ENCODE results near the gene MEIOSIN. TPM values are rescaled to one million over a fixed set of nuclear protein-coding genes. Genes with fewer than 3 reads are reported as not detected.

The MEIOSIN gene
- total and polyA plus RNA-seq, 4 donors = not detected

DNA sequence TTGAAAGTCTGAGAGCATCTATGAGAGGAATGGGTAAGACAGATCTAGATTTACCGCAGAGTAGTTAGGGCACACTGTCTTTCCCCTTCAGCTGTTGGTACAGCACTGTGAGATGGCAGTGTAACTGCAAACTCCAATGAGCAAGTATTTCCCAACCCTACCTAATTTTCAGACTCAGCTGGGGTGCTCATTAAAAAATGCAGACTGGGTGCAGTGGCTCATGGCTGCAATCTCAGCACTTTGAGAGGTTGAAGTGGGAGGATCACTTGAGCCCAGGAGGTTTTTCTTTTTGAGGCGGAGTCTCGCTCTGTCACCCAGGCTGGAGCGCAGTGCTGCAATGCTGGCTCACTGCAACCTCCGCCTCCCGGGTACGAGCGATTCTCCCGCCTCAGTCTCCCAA lies 28.1 kb upstream of the MEIOSIN start:
- WGBS, 2 donors = 93 to 95% methylated on average over 9 of the region's 9 CpGs
- Histone ChIP-seq H3K9me3 (ENCODE audit: control insufficient read depth in 4 of 4, insufficient read depth in 3 of 4, low read length in 3 of 4) (peaks cover 0 to 2% (median 0%) of the 10 kb centered on the region in 4 donors), H3K27ac (ENCODE audit: low read depth in 1 of 2, low read length in 1 of 2) (no peak overlapping the region), H3K4me1 (ENCODE audit: control insufficient read depth in 5 of 5, insufficient read depth in 5 of 5, low read length in 5 of 5) (no peaks in the 10 kb centered on the region), H3K36me3 (ENCODE audit: control insufficient read depth in 4 of 4, insufficient read depth in 4 of 4, low read length in 4 of 4) (peaks cover 0 to 16% (median 6%) of the 10 kb centered on the region in 4 donors), H3K9ac (ENCODE audit: insufficient read depth in 1 of 2, low read length in 2 of 2) (no peak overlapping the region), H3K27me3 (ENCODE audit: control insufficient read depth in 3 of 3, insufficient read depth in 3 of 3, low read length in 2 of 3) (no peaks in the 10 kb centered on the region), H3K4me3 (no peak overlapping the region)
- no peak for ATAC-seq (ENCODE audit: insufficient read depth, low FRiP score)
- TF ChIP-seq, protein P1, sequence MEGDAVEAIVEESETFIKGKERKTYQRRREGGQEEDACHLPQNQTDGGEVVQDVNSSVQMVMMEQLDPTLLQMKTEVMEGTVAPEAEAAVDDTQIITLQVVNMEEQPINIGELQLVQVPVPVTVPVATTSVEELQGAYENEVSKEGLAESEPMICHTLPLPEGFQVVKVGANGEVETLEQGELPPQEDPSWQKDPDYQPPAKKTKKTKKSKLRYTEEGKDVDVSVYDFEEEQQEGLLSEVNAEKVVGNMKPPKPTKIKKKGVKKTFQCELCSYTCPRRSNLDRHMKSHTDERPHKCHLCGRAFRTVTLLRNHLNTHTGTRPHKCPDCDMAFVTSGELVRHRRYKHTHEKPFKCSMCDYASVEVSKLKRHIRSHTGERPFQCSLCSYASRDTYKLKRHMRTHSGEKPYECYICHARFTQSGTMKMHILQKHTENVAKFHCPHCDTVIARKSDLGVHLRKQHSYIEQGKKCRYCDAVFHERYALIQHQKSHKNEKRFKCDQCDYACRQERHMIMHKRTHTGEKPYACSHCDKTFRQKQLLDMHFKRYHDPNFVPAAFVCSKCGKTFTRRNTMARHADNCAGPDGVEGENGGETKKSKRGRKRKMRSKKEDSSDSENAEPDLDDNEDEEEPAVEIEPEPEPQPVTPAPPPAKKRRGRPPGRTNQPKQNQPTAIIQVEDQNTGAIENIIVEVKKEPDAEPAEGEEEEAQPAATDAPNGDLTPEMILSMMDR (IDR thresholded peaks at IDR 0.05; ENCODE audit: control extremely low read depth, extremely low read depth) = no peak
- DNase-seq = no peak

DNA sequence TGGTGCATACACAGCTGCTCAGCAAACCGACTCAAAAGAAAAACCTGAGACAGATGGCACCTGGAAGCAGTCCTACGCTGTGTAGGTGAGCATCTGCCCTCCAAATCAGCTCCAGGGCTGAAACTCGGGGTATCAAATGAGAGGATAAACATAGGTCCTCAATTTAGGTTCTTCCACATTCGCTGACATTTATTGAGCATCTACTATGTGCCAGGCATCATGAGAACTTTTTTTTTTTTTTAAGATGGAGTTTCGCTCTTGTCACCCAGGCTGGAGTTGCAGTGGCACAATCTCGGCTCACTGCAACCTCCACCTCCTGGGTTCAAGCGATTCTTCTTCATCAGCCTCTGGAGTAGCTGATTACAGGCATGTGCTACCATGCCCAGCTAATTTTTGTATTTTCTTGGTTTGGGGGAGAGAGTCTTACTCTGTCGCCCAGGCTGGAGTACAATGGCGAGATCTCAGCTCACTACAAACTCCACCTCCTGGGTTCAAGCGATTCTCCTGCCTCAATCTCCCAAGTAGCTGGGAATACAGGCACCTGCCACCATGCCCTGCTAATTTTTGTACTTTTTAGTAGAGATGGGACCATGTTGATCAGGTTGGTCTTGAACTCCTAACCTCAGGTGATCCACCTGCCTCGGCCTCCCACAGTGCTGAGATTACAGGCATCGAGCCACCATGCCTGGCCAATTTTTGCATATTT lies 27.4 kb upstream of the MEIOSIN start:
- Histone ChIP-seq H3K27me3 (ENCODE audit: control insufficient read depth in 3 of 3, insufficient read depth in 3 of 3, low read length in 2 of 3) (no peaks in the 10 kb centered on the region), H3K4me3 (no peak overlapping the region), H3K4me1 (ENCODE audit: control insufficient read depth in 5 of 5, insufficient read depth in 5 of 5, low read length in 5 of 5) (no peaks in the 10 kb centered on the region), H3K9me3 (ENCODE audit: control insufficient read depth in 4 of 4, insufficient read depth in 3 of 4, low read length in 3 of 4) (peaks cover 0 to 2% (median 0%) of the 10 kb centered on the region in 4 donors), H3K36me3 (ENCODE audit: control insufficient read depth in 4 of 4, insufficient read depth in 4 of 4, low read length in 4 of 4) (peaks cover 0 to 18% (median 6%) of the 10 kb centered on the region in 4 donors), H3K27ac (ENCODE audit: low read depth in 1 of 2, low read length in 1 of 2) (no peak overlapping the region), H3K9ac (ENCODE audit: insufficient read depth in 1 of 2, low read length in 2 of 2) (no peak overlapping the region)
- ATAC-seq (ENCODE audit: insufficient read depth, low FRiP score) (no peak), DNase-seq (no peak)
- TF ChIP-seq, protein P1 (IDR thresholded peaks at IDR 0.05; ENCODE audit: control extremely low read depth, extremely low read depth) = no peak
- WGBS, 2 donors = 92 to 96% methylated on average over 12 of the region's 12 CpGs

DNA sequence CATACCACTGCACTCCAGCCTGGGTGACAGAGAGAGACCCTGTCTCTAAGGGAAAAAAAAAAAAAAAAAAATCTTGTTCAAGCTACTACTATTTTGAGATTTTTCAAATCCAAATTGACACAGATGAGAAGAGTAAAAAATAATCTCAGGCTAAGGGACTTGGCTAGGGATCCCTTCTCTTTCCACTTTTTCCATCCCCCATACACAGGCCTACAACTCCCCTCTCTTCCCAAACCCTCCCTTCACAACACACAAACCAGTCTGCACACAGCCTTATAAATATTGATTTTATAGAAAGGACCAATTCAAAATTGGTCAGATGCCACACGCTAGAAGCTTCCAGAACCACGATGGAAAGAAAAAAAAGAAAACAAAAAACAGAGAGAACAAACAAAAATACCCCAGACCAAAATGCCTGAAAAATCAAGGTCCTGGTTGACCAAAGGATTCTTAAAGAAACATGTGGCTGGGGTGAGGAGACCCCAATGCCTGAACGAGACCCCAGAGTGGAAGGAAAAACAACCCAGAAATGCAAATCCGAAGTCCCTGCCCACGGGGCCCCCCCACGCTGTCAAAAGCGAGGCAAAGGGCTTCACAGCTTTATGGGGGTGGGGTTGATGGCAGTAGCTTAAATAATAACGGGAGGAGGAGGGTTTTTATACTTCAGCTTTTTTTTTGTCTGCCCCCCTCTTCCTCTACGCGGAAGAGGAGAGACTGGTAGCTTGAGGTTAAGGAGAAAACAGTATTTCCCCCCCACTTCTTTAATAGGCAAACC lies 22.7 kb upstream of the MEIOSIN start:
- no peaks in the 10 kb centered on the region for H3K27me3 ChIP-seq (ENCODE audit: control insufficient read depth in 3 of 3, insufficient read depth in 3 of 3, low read length in 2 of 3)
- peaks cover 0 to 1% (median 0%) of the 10 kb centered on the region in 5 donors for H3K4me1 ChIP-seq (ENCODE audit: control insufficient read depth in 5 of 5, insufficient read depth in 5 of 5, low read length in 5 of 5)
- H3K9me3 ChIP-seq (ENCODE audit: control insufficient read depth in 4 of 4, insufficient read depth in 3 of 4, low read length in 3 of 4) = no peaks in the 10 kb centered on the region
- no peak overlapping the region for H3K9ac ChIP-seq (ENCODE audit: insufficient read depth in 1 of 2, low read length in 2 of 2)
- no peak for ATAC-seq (ENCODE audit: insufficient read depth, low FRiP score)
- no peak for DNase-seq
- peaks cover 0 to 21% (median 2%) of the 10 kb centered on the region in 4 donors for H3K36me3 ChIP-seq (ENCODE audit: control insufficient read depth in 4 of 4, insufficient read depth in 4 of 4, low read length in 4 of 4)
- WGBS, 2 donors = 76 to 80% methylated on average over 10 of the region's 10 CpGs
- TF ChIP-seq, protein P1 (IDR thresholded peaks at IDR 0.05; ENCODE audit: control extremely low read depth, extremely low read depth) = no peak
- no peak overlapping the region for H3K4me3 ChIP-seq
- H3K27ac ChIP-seq (ENCODE audit: low read depth in 1 of 2, low read length in 1 of 2) = no peak overlapping the region
